Measurements from ENCODE around the gene CARD10. TPM values are rescaled to one million over a fixed set of nuclear protein-coding genes. Genes with fewer than 3 reads are reported as not detected.

CARD10 gene
- total RNA-seq, 1 experiment from 2014 or later: 0.26 TPM

GRCh38 chr22:37510091-37510490 lies 9.1 kb downstream of the CARD10 start:
- BruUV-seq (replicated peaks): no TSS peak
- no peak for DNase-seq (ENCODE audit: low spot score)
- H3K4me3 ChIP-seq (ENCODE audit: low read depth, low read length, poor library complexity, severe bottlenecking): no peak overlapping the region
- H3K4me1 ChIP-seq (ENCODE audit: insufficient read depth, low read length, poor library complexity, severe bottlenecking): peaks cover 6% of the 10 kb centered on the region
- intact Hi-C loops (cut with micrococcal nuclease; ENCODE audit: unreplicated experiment): no loop called here
- POLR2A ChIA-PET (ENCODE audit: low non-redundant PET): no interaction called here
- no peaks in the 10 kb centered on the region for H3K27me3 ChIP-seq (replicated peaks; ENCODE audit: insufficient read depth, low read depth, low read length, poor library complexity)
- TF ChIP-seq EZH2 (IDR thresholded peaks at IDR 0.05; ENCODE audit: borderline replicate concordance, low read depth, low read length, poor library complexity, severe bottlenecking): no peak
- no peak for TF ChIP-seq CTCF (conservative IDR thresholded peaks at IDR 0.05; ENCODE audit: low read depth, low read length)
- H3K36me3 ChIP-seq (ENCODE audit: insufficient read depth, low read length, poor library complexity, severe bottlenecking): no peaks in the 10 kb centered on the region
- H3K27ac ChIP-seq (ENCODE audit: low read depth, low read length, poor library complexity, severe bottlenecking): no peak overlapping the region
- H3K9me3 ChIP-seq (ENCODE audit: low read depth, low read length, poor library complexity, severe bottlenecking): no peaks in the 10 kb centered on the region
- CTCF ChIA-PET: no interaction called here

- Histone ChIP-seq H3K27me3 (replicated peaks; ENCODE audit: insufficient read depth, low read depth, low read length, poor library complexity) (no peaks in the 10 kb centered on the region), H3K4me1 (ENCODE audit: insufficient read depth, low read length, poor library complexity, severe bottlenecking) (no peaks in the 10 kb centered on the region), H3K27ac (ENCODE audit: low read depth, low read length, poor library complexity, severe bottlenecking) (no peak overlapping the region), H3K9me3 (ENCODE audit: low read depth, low read length, poor library complexity, severe bottlenecking) (no peaks in the 10 kb centered on the region), H3K36me3 (ENCODE audit: insufficient read depth, low read length, poor library complexity, severe bottlenecking) (no peaks in the 10 kb centered on the region), H3K4me3 (ENCODE audit: low read depth, low read length, poor library complexity, severe bottlenecking) (no peak overlapping the region)
- ChIA-PET POLR2A (ENCODE audit: low non-redundant PET) (no interaction called here), CTCF (no interaction called here)
- DNase-seq (ENCODE audit: low spot score): no peak
- TF ChIP-seq EZH2 (IDR thresholded peaks at IDR 0.05; ENCODE audit: borderline replicate concordance, low read depth, low read length, poor library complexity, severe bottlenecking) (no peak), CTCF (conservative IDR thresholded peaks at IDR 0.05; ENCODE audit: low read depth, low read length) (no peak)
- intact Hi-C loops (cut with micrococcal nuclease; ENCODE audit: unreplicated experiment): no loop called here
- no TSS peak for BruUV-seq (replicated peaks)
Observed at GRCh38 chr22:37509059-37509860, 10.0 kb downstream of the CARD10 start.

GRCh38 chr22:37508431-37508992 lies 10.7 kb downstream of the CARD10 start:
- no peak for TF ChIP-seq EZH2 (IDR thresholded peaks at IDR 0.05; ENCODE audit: borderline replicate concordance, low read depth, low read length, poor library complexity, severe bottlenecking)
- no peak for TF ChIP-seq CTCF (conservative IDR thresholded peaks at IDR 0.05; ENCODE audit: low read depth, low read length)
- ChIA-PET CTCF (no interaction called here), POLR2A (ENCODE audit: low non-redundant PET) (no interaction called here)
- DNase-seq (ENCODE audit: low spot score): no peak
- H3K4me3 ChIP-seq (ENCODE audit: low read depth, low read length, poor library complexity, severe bottlenecking): no peak overlapping the region
- H3K4me1 ChIP-seq (ENCODE audit: insufficient read depth, low read length, poor library complexity, severe bottlenecking): no peaks in the 10 kb centered on the region
- no peaks in the 10 kb centered on the region for H3K9me3 ChIP-seq (ENCODE audit: low read depth, low read length, poor library complexity, severe bottlenecking)
- no peak overlapping the region for H3K27ac ChIP-seq (ENCODE audit: low read depth, low read length, poor library complexity, severe bottlenecking)
- no TSS peak for BruUV-seq (replicated peaks)
- H3K36me3 ChIP-seq (ENCODE audit: insufficient read depth, low read length, poor library complexity, severe bottlenecking): no peaks in the 10 kb centered on the region
- H3K27me3 ChIP-seq (replicated peaks; ENCODE audit: insufficient read depth, low read depth, low read length, poor library complexity): no peaks in the 10 kb centered on the region
- intact Hi-C loops (cut with micrococcal nuclease; ENCODE audit: unreplicated experiment): no loop called here

All from A673 (cell line).